ENCODE results near the gene ZNRF2. TPM values are rescaled to one million over a fixed set of nuclear protein-coding genes. Genes with fewer than 3 reads are reported as not detected.

ZNRF2 gene
- total and polyA plus RNA-seq, 2 donors (not counting 3 experiments of a cell fraction or from before 2014, with no cell fraction given) = 1.4 to 5.9 TPM

DNA sequence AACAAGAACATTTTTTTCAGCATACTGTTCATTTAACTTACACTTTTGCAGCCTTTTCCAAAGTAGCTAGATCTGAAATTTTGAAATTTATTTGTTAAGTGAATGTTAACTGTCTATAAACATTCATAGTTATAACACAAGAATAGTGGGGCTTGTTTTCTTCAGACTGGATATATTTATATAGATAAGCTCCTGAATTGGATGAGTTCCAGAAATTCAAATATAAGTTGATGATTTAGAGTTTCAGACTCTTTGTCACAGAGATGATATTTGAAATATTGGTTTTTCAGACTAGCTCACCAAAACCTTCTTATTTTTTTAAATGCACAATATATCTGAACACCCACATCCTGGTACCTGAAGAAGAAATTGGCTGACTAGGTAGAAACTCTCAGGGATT lies 44.0 kb downstream of the ZNRF2 start:
- Histone ChIP-seq H3K4me3 (replicated peaks in 1 of 3; ENCODE audit: insufficient read depth in 1 of 3, low read depth in 1 of 3, low read length in 3 of 3) (no peak overlapping the region), H3K9me3 (replicated peaks; ENCODE audit: control insufficient read depth, insufficient read depth, low read length) (no peaks in the 10 kb centered on the region), H3K4me2 (ENCODE audit: insufficient read depth, low read length) (no peak overlapping the region), H3K27ac (ENCODE audit: insufficient read depth, low read depth, low read length) (no peak overlapping the region), H3K36me3 (ENCODE audit: control insufficient read depth in 2 of 2, extremely low read depth in 1 of 2, insufficient read depth in 2 of 2, low read length in 2 of 2) (no peaks in the 10 kb centered on the region), H3K4me1 (ENCODE audit: control insufficient read depth, extremely low read depth, insufficient read depth, low read length) (no peaks in the 10 kb centered on the region), H3K9me1 (replicated peaks; ENCODE audit: control insufficient read depth, extremely low read depth, insufficient read depth, low read length) (no peaks in the 10 kb centered on the region), H3K9ac (replicated peaks; ENCODE audit: extremely low read depth, insufficient read depth, low read length) (no peak overlapping the region), H3K27me3 (ENCODE audit: control insufficient read depth in 2 of 2, insufficient read depth in 2 of 2, low read length in 2 of 2) (no peaks in the 10 kb centered on the region), H4K20me1 (replicated peaks; ENCODE audit: control insufficient read depth, extremely low read depth, insufficient read depth, low read length) (no peaks in the 10 kb centered on the region), H2AFZ (ENCODE audit: low read depth, low read length) (no peak overlapping the region), H3K79me2 (ENCODE audit: control insufficient read depth, insufficient read depth, low read length) (no peaks in the 10 kb centered on the region)
- FAIRE-seq = no peak
- ChIA-PET CTCF (interaction anchor here (1.2 to 1.6 kb wide), 3 partner anchors 14 to 43 kb away, joined by 3 to 4 read pairs (median 4); no protein-coding TSS in a partner anchor), POLR2A (no interaction called here)
- dilution Hi-C loops (cut with MboI; ENCODE audit: extremely low pct_ligation_motif_present, low sequenced_read_pairs) (no loop called here), intact Hi-C loops (cut with micrococcal nuclease) (no loop called here)
- no peak for DNase-seq (ENCODE audit: low read depth, low spot score)
- BruUV-seq (replicated peaks) = no TSS peak
- TF ChIP-seq, protein P1, sequence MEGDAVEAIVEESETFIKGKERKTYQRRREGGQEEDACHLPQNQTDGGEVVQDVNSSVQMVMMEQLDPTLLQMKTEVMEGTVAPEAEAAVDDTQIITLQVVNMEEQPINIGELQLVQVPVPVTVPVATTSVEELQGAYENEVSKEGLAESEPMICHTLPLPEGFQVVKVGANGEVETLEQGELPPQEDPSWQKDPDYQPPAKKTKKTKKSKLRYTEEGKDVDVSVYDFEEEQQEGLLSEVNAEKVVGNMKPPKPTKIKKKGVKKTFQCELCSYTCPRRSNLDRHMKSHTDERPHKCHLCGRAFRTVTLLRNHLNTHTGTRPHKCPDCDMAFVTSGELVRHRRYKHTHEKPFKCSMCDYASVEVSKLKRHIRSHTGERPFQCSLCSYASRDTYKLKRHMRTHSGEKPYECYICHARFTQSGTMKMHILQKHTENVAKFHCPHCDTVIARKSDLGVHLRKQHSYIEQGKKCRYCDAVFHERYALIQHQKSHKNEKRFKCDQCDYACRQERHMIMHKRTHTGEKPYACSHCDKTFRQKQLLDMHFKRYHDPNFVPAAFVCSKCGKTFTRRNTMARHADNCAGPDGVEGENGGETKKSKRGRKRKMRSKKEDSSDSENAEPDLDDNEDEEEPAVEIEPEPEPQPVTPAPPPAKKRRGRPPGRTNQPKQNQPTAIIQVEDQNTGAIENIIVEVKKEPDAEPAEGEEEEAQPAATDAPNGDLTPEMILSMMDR (IDR thresholded peaks at IDR 0.05; ENCODE audit: extremely low read depth in 1 of 2, insufficient read depth in 1 of 2, low read depth in 1 of 2, low read length in 2 of 2) = no peak
- TF ChIP-seq, protein P2, sequence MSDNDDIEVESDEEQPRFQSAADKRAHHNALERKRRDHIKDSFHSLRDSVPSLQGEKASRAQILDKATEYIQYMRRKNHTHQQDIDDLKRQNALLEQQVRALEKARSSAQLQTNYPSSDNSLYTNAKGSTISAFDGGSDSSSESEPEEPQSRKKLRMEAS (IDR thresholded peaks at IDR 0.05; ENCODE audit: insufficient read depth, insufficient read length) = no peak
- TF ChIP-seq MYC (IDR thresholded peaks at IDR 0.05; ENCODE audit: low read depth, low read length) (no peak), GATA2 (IDR thresholded peaks at IDR 0.05; ENCODE audit: insufficient read depth, insufficient read length, low read depth, low read length) (no peak), FOS (IDR thresholded peaks at IDR 0.05; ENCODE audit: borderline replicate concordance, insufficient read depth, low read length) (no peak), POLR2A (IDR thresholded peaks at IDR 0.05; ENCODE audit: low read depth, low read length) (no peak), POLR2AphosphoS5 (IDR thresholded peaks at IDR 0.05; ENCODE audit: insufficient read depth, low read depth, low read length) (no peak)

Data from endothelial cell of umbilical vein (primary cell).